GM18508 (cell line): ENCODE measurements around the gene ZNF71.
"Not testable (repeated sequence)": the region's sequence is repeated elsewhere in the genome, so short reads cannot be mapped to it uniquely, and the experiment has no call there.

Experiments
- ATAC-seq: cut with Tn5 transposase; IDR thresholded peaks from one replicate; pipeline ENCODE4 v1.9.1; 2021; ENCODE audit warnings: moderate number of reproducible peaks; ENCODE audit not compliant: insufficient read depth, unreplicated experiment

The ZNF71 gene

GRCh38 chr19:56619121-56619520 is 24.0 kb downstream of the ZNF71 start:
- ATAC-seq = no peak

- ATAC-seq = no peak
Measured at GRCh38 chr19:56622374-56622773, 27.3 kb downstream of the ZNF71 start.

GRCh38 chr19:56623006-56623405 is 27.9 kb downstream of the ZNF71 start:
- no peak for ATAC-seq

- no peak for ATAC-seq
Measured at GRCh38 chr19:56625708-56626107, 30.6 kb downstream of the ZNF71 start.

DNA sequence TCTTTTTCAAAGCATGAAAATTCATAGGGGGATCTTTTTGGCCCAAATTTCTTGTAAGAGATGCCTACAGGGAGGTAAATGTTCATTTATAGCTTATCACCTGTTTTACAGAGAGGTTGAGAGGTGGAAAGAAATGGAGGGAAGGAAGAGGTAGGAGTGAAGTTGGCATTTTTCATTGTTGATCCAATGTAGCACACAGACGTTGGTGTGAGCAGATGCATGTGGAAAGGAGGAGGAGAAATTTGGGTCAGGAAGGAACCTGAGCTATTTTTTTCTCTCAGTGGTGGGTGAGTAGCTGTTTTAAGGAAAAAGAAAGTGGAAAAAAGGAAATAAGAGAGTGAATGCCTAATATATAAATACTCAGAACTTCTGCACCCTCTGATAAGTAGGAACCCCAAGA is 37.9 kb downstream of the ZNF71 start:
- ATAC-seq = no peak

DNA sequence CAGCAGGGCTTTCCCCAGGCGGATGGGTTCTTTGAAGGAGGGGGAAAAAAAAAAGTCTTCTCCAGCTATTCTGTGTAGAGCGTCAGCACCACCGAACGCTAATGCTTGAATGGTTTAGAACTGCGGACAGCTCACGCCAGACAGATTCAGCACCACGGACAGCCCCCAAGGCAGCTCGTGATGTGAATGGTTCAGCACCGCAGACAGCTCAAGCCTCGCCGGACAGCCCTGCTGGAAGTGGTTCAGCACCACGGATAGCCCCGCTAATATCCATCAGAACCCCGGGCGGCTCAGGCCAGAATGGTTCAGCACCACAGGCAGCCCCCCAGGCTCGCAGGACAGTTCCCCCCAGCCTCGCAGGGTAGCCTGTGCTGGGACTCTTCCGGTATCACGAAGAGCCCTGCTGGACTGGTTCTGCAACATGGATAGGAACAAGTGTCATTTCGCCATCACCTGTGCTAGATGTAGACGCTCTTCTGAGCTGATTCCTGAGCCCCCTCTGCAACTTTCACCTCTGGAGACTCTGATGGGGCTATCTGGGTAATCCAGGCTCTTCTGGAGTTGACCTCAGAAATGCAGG is 43.0 kb downstream of the ZNF71 start:
- ATAC-seq = no peak

DNA sequence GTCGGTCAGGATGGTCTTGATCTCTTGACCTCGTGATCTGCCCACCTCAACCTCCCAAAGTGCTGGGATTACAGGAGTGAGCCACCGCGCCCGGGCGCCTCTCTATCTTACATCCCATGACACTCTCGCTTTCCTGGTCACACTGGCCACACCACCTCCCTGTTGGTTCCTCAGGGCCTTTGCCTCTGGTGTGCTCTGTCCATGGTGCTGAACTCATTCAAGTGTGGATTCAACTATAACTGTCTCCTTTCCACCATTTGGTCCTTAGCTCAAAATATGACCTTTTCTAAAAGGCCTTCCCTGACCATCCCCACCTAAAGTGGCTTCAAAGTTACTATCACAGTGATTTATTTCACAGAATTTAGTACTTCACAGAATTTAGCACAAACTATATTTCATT is 44.1 kb downstream of the ZNF71 start:
- no peak for ATAC-seq

- no peak for ATAC-seq
Measured at GRCh38 chr19:56642711-56643459, 47.8 kb downstream of the ZNF71 start, which contains the start of gene SMIM17. TSS of gene SMIM17 (plus strand) at chr19:56643159. CDS start at chr19:56645668, 2,509 bp downstream.

DNA sequence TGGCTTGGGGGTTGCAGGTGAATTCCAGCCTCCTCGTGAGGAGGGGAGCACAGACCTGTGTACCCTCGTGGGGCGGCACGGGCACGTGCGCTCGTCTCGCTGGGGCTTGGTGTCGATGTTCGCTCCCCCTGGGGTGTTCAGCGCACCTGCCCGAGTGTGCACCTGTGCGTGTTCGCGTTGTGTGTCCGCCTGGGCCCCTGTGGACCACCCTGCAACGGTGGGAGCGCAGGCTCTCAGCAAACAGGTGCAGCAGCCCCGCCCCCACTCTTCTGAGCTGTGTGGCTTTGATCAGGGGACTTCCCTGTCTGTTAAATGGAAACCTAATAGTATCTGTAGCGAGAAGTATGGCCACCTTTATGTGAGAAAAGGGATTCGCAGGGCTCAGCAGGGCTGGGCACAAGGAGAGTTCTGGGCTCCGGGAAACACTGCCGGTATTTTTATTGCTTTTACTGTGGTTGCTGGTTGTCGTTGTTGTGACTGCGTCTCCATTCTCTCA is 48.4 kb downstream of the ZNF71 start:
- no peak for ATAC-seq

DNA sequence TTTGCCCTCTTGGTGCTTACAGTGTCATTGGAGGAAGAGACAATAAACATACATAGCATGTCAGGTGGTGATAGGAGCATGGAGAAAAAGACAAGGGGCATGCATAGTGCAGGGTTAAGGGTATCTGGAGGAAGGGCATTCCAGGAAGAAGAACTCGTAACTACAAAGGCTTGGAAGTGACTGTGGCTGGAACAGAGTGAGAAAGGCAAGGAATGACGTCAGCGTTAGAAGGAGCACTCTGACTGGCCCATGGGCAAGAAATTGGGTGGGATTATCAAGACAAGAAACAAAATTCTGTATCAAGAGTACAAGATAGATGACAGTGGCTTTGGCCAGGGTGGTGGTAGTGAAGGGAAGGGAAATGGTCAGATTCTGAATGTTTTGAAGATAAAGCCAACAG is 59.0 kb downstream of the ZNF71 start:
- no peak for ATAC-seq

- no peak for ATAC-seq
Measured at GRCh38 chr19:56660381-56661107, 65.4 kb downstream of the ZNF71 start.

GRCh38 chr19:56661248-56661647 is 66.1 kb downstream of the ZNF71 start:
- no peak for ATAC-seq

DNA sequence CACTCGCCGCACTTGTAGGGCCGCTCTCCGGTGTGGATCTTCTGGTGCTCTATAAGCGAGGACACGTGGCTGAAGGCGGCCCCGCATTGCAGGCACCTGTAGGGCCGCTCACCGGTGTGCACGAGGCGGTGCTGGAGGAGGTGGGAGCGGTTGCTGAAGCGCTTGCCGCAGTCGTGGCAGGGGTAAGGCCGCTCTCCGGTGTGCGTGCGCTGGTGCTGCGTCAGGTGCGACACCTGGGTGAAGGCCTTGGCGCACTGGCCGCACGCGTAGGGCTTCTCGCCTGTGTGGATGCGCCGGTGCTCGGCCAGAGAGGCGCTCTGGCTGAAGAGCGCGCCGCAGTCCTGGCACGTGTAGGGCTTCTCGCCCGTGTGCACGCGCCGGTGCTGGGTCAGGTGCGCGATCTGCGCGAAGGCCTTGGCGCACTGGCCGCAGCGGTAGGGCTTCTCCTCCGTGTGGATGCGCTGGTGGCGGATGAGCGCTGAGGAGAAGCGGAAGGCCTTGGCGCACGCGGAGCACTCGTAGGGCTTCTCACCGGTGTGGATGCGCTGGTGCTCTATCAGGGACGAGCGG is 68.9 kb downstream of the ZNF71 start:
- ATAC-seq = no peak

DNA sequence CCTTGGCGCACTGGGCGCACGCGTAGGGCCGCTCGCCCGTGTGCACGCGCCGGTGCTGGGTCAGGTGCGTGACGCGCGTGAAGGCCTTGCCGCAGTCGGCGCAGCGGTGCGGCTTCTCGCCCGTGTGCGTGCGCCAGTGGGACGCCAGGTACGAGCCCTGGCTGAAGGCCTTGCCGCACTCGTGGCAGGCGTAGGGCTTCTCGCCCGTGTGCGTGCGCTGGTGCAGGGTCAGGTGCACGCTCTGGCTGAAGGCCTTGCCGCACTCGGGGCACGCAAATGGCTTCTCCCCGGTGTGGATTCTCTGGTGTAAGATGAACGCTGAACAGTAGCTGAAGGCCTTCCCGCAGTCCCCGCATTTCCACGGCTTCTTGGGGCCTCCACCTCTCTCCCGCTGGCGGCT is 69.4 kb downstream of the ZNF71 start:
- no peak for ATAC-seq

- ATAC-seq = no peak
Measured at GRCh38 chr19:56667311-56667870, 72.3 kb downstream of the ZNF71 start.

DNA sequence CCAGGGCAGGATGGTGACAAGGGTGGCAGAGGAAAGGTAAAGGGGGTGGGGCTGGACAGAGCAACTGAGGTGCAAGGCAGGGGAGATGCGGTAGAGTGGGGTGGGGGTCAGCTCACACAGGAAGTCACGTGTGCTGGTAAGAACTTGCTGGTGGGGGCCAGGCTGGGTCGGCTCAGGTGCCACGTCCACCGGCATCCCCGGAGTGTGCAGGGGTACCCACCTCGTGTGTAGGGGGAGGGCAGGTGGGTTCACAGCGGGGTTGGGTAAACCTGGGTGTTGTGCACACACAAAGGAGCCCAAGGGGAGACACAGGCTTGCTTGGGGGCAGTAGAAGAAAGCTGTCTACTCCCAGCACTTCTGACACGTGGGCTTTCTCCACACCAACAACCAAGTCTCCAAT is 73.6 kb downstream of the ZNF71 start:
- no peak for ATAC-seq

- no peak for ATAC-seq
Measured at GRCh38 chr19:56670401-56670960, 75.4 kb downstream of the ZNF71 start.

DNA sequence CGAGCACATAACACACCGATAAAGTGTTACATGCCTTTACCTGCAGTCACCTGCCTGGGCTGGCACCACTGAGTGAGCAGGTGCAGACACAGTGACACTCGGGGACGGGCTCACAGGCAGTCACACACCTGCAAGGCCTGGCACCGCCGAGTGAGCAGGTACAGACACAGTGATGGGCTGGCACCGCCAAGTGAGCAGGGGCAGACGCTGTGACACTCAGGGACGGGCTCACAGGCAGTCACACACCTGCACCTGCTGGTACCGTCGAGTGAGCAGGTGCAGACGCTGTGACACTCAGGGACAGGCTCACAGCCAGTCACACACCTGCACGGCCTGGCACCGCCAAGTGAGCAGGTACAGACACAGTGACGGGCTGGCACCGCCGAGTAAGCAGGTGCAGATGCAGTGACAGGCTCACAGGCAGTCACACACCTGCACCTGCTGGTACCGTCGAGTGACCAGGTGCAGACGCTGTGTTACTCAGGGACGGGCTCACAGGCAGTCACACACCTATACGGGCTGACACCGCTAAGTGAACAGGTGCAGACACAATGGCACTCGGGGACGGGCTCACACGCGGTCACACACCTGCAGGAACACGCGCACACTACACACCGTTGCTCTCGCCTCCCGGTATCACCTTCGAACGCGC is 76.0 kb downstream of the ZNF71 start:
- no peak for ATAC-seq

DNA sequence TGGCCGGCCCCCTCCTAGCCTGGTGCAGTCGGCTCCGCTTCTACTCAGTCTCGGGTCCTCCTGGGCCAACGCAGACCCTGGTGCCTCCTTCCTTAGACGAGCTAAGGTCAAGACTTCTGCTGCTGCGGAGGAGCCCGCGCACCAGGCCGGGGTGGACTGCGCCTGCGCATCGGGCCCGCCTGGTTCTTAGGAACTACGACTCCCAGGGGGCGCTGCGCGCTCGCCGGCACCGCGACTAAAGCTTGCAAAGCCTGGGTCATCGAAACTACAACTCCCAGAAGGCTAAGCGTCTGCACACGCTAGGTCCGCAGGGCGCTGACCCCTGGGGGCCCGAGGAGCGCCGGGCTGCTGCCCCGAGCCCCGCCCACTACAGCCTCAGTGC is 76.5 kb downstream of the ZNF71 start, which contains the start of gene ZNF835:
TSS of gene ZNF835 (minus strand) at position 145 of the 382 bp plus-strand sequence. CDS start 6,559 bp downstream, outside the sequence.
- ATAC-seq = no peak

DNA sequence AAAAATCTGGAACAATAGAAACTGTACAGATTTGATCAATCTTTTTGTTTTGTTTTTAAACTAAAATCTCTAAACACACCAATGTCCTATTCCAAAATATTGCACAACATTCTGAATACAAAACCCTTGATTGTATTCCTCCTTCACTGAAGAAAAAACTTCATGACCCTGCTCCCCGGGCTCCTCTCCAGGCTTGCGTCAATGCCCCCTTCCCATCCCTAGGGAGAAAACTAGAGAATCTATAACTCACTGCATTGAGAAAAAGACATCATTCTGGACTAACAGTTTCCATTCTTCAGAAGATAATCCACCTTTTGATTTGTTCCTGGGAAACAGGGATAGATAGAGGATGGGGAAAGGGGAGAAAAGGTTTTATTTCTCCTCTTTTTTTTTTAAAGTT is 77.5 kb downstream of the ZNF71 start:
- ATAC-seq = not testable (repeated sequence)
